ENCODE results near the gene OR2L2.
"Not testable (repeated sequence)": the region's sequence is repeated elsewhere in the genome, so short reads cannot be mapped to it uniquely, and the experiment has no call there.

The OR2L2 gene

GRCh38 chr1:248065604-248066003 lies 35.7 kb downstream of the OR2L2 start:
- no peak for DNase-seq (ENCODE audit: extremely low read depth, low read depth)
- no peak for TF ChIP-seq CTCF (IDR thresholded peaks at IDR 0.05; ENCODE audit: low read depth, low read length)

- DNase-seq (ENCODE audit: extremely low read depth, low read depth) = not testable (repeated sequence)
Observed at GRCh38 chr1:248083864-248084263, 54.0 kb downstream of the OR2L2 start.

All from AG09319 (cell line).